Fibroblast of peridontal ligament (primary cell): ENCODE measurements around the gene ZNF44.
"Not testable (repeated sequence)": the region's sequence is repeated elsewhere in the genome, so short reads cannot be mapped to it uniquely, and the experiment has no call there.

Source experiments
- DNase-seq: peaks from one replicate; pipeline ENCODE4 v3.0.0-alpha.2; 2010; ENCODE audit errors: extremely low read depth

The ZNF44 gene

GRCh38 chr19:12294249-12295158 is at the start of gene ZNF44:
TSS of gene ZNF44 (minus strand) at chr19:12294883. CDS start at chr19:12294694, 189 bp downstream.
- DNase-seq = peak; percentile 92

GRCh38 chr19:12333162-12334159 is 38.8 kb upstream of the ZNF44 start, which contains the start of gene ZNF563:
TSS of gene ZNF563 (minus strand) at chr19:12333633. CDS start at chr19:12333482, 151 bp downstream.
- peak; percentile 91 for DNase-seq

- DNase-seq = no peak
Observed at GRCh38 chr19:12331211-12331941, 36.7 kb upstream of the ZNF44 start.

GRCh38 chr19:12330340-12330739 is 35.7 kb upstream of the ZNF44 start:
- no peak for DNase-seq

- DNase-seq = no peak
Observed at GRCh38 chr19:12325690-12326089, 31.0 kb upstream of the ZNF44 start.

GRCh38 chr19:12318782-12319413 is 24.2 kb upstream of the ZNF44 start:
- DNase-seq = no peak

- no peak for DNase-seq
Observed at GRCh38 chr19:12314553-12314952, 19.9 kb upstream of the ZNF44 start.

GRCh38 chr19:12308891-12309290 is 14.2 kb upstream of the ZNF44 start:
- not testable (repeated sequence) for DNase-seq

GRCh38 chr19:12295191-12295590 is 508 bp upstream of the ZNF44 start:
- DNase-seq = no peak

GRCh38 chr19:12293777-12294248 is 870 bp downstream of the ZNF44 start:
- DNase-seq = peak; percentile 43

- DNase-seq = no peak
Observed at GRCh38 chr19:12289790-12290065, 5.0 kb downstream of the ZNF44 start.

GRCh38 chr19:12287958-12288500 is 6.7 kb downstream of the ZNF44 start:
- no peak for DNase-seq

- no peak for DNase-seq
Observed at GRCh38 chr19:12284631-12285030, 10.1 kb downstream of the ZNF44 start.

GRCh38 chr19:12284226-12284625 is 10.5 kb downstream of the ZNF44 start:
- DNase-seq = no peak

GRCh38 chr19:12278713-12279112 is 16.0 kb downstream of the ZNF44 start:
- no peak for DNase-seq

GRCh38 chr19:12272980-12273901 is 21.4 kb downstream of the ZNF44 start:
- DNase-seq = no peak

GRCh38 chr19:12272386-12272785 is 22.3 kb downstream of the ZNF44 start:
- DNase-seq = no peak

GRCh38 chr19:12270854-12271253 is 23.8 kb downstream of the ZNF44 start:
- DNase-seq = no peak

- DNase-seq = no peak
Observed at GRCh38 chr19:12265921-12266704, 28.6 kb downstream of the ZNF44 start.
